ENCODE measurements around the gene OXLD1.
"Not testable (repeated sequence)": the region's sequence is repeated elsewhere in the genome, so short reads cannot be mapped to it uniquely, and the experiment has no call there.

The OXLD1 gene

GRCh38 chr17:81648707-81649085 lies 17.7 kb downstream of the OXLD1 start:
- no peak for DNase-seq

- no peak for DNase-seq
Measured at GRCh38 chr17:81648013-81648706, 18.2 kb downstream of the OXLD1 start.

- DNase-seq = no peak
Measured at GRCh38 chr17:81647640-81648012, 18.8 kb downstream of the OXLD1 start.

GRCh38 chr17:81646869-81647600 lies 19.4 kb downstream of the OXLD1 start:
- peak; percentile 94 for DNase-seq

GRCh38 chr17:81644976-81645952 lies 21.1 kb downstream of the OXLD1 start:
- no peak for DNase-seq

GRCh38 chr17:81644496-81644895 lies 21.9 kb downstream of the OXLD1 start:
- no peak for DNase-seq

GRCh38 chr17:81641825-81642489 lies 24.4 kb downstream of the OXLD1 start:
- DNase-seq = no peak

GRCh38 chr17:81640011-81640410 lies 26.4 kb downstream of the OXLD1 start:
- no peak for DNase-seq

- DNase-seq = no peak
Measured at GRCh38 chr17:81638683-81639082, 27.7 kb downstream of the OXLD1 start.

GRCh38 chr17:81636505-81637288 lies 29.7 kb downstream of the OXLD1 start, which contains the start of the genes NPLOC4 and TSPAN10:
TSS of gene NPLOC4 (minus strand) at chr17:81637112. CDS start at chr17:81636930, 182 bp downstream.
TSS of gene TSPAN10 (plus strand) at chr17:81637196. CDS start at chr17:81642413, 5,217 bp downstream.
- peak; percentile 79 for DNase-seq

GRCh38 chr17:81635973-81636504 lies 30.4 kb downstream of the OXLD1 start:
- DNase-seq = peak; percentile 38

GRCh38 chr17:81635431-81635830 lies 31.0 kb downstream of the OXLD1 start:
- DNase-seq = no peak

GRCh38 chr17:81631482-81631881 lies 34.9 kb downstream of the OXLD1 start:
- no peak for DNase-seq

GRCh38 chr17:81630274-81630673 lies 36.1 kb downstream of the OXLD1 start:
- no peak for DNase-seq

- DNase-seq = no peak
Measured at GRCh38 chr17:81621494-81622130, 44.8 kb downstream of the OXLD1 start.

- DNase-seq = not testable (repeated sequence)
Measured at GRCh38 chr17:81618307-81618706, 48.1 kb downstream of the OXLD1 start.

GRCh38 chr17:81616877-81617276 lies 49.5 kb downstream of the OXLD1 start:
- DNase-seq = no peak

GRCh38 chr17:81615401-81615930 lies 50.9 kb downstream of the OXLD1 start:
- DNase-seq = no peak
